Stimulated activated CD4-positive, alpha-beta T cell treated with anti-CD3 and anti-CD28 coated beads, Interleukin-2, amount 100 ng/mL, for 4 hours (primary cell): ENCODE results near the gene UBAC2.

Experiments
- DNase-seq: peaks from one replicate; pipeline ENCODE4 v3.0.0-alpha.2; 2020; ENCODE audit warnings: low read depth

UBAC2 gene

DNA sequence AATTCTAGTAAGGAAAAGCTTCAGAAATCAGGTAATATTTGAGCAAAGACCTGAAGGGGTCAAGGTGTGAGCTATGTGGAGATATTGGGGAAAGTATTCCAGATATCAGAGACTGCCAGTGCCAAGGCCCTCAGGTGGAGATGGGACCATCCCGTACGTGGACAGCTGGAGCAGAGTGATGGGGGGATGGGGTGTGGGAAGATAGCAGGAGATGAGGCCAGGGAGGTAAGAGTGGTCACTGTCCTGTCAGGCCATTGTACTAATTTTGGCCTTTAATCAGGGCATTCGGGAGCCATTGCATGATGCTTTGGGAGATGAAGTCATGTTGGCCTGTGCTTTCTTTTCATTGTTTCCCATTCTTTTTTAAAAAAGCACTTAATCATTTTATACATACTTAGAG lies 70.6 kb downstream of the UBAC2 start:
- DNase-seq, result no peak

DNA sequence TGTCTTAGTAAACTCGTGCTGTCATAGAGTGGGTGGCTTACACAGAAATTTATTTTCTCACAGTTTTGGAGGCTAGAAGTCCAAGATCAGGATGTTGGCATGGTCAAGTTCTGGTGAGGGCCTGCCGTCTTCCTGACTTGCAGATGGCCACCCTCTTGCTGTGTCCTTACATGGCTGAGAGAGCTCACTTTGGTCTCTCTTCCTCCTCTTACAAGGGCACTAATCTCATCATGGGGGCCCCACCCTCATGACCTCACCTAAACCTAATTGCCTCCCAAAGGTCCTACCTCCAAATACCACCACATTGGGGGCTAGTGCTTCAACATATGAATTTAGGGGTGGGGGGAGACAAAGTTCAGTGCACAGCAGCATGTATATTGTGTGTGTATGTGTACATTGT lies 71.8 kb downstream of the UBAC2 start:
- DNase-seq, result no peak

DNA sequence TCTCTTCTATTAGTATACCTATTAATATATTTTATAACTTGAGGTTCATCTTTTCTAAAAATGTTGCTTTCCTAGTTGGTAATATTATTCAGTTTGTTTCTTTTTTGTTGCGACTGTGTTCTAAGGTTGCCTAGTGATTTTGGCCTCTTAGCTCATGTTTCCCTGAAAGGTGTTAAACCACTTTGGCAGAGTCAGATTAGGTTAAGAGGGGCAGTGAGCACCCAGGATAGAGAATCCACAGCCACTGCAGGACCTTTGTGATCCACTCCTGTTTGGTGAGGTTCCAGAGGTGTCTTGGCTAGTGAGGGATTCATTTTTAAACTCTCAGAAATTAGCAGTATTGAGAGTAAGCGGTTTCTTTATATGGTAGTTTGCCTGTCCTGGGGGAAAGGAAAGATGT lies 72.5 kb downstream of the UBAC2 start:
- no peak for DNase-seq

DNA sequence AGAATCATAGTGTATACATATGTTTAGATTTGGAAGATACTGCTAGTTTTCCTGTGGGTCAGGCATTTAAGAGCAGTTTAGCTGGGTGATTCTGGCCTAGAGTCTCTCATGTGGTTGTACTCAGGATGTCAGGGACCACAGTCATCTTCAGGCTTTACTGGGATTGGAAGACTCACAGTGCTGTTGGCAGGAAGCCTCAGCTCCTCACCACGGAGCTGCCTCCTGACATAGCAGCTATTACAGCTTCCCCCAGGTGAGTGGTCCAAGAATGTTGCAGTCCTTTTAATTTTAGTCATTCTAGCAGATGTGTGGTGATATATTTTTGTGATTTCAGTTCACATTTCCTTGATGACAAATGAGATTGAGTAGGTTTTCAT lies 74.4 kb downstream of the UBAC2 start:
- DNase-seq, result no peak

DNA sequence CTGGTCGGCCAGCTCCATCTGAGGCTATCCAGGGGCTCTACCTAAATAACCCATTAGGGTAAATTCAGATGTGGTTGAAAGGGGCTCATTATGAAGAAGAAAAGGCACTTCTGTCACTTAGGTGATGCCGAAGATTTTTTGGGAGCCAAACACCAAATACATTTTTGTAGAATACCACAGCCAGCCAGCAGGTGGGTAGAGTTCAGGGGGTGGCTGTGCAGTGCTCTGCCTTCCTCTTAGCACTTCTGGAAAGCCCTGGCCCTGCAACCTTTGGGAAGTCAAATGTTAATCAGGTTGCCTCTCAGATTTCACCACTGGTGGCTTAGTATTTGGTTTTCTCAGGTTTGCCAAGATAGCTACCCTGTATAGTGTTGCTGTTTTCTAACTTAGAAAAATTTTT lies 76.1 kb downstream of the UBAC2 start:
- no peak for DNase-seq

DNA sequence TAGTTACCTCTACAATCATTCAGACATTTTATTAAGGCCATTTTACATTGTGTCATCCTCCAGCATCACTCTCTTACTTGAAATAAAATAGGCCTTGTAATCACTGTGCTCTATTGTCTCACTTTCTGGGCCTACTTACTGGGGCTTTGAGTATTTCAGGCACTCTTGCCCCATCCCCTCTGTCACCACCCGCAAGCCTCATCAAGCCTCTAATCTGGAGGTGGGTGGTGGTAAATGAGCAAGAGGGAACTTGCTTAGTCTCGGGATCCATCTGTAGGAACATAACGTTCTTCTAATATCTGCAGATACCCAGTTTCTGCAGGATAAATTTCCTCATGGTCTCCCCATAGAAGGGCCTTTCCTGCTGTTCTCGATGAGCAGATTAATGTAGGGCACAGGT lies 77.0 kb downstream of the UBAC2 start:
- DNase-seq, result no peak

DNA sequence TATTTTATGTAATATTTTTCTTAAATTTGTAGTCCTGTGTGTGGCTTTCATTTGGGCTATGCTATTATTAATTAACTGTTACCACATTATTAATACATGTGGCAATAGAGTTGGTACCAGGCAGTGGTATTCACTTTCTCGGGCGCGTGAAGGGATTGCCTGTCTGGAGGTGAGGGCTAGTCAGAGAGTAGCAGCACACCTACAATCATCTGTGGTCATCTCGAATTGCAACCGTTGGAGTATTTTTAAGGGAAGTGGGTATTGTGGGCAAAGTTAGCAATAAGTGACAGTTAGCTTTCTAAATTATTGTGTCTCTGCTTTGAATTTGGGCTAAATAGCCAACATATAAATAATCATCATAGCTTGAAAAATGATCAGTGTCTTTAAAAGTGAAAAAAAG lies 77.5 kb downstream of the UBAC2 start:
- DNase-seq, result no peak

DNA sequence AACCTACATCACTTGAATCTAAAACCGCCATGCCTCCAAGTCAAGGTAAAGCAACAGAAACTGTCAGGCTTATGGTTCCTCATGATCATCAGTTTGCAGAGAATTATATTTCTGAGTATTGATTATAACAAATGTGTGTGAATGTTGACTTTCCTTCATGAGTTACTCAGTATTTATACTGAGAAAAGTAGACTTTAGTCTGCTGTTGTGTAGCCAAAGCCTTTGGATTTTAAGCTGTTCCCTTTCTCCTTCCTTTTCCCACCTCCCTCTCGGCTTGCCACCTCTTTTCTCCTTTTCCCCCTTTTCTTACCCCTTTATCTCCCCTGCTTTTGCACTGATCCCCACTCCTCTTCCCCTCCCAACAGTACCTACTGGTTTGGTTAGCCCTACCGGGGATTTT lies 78.2 kb downstream of the UBAC2 start:
- no peak for DNase-seq

DNA sequence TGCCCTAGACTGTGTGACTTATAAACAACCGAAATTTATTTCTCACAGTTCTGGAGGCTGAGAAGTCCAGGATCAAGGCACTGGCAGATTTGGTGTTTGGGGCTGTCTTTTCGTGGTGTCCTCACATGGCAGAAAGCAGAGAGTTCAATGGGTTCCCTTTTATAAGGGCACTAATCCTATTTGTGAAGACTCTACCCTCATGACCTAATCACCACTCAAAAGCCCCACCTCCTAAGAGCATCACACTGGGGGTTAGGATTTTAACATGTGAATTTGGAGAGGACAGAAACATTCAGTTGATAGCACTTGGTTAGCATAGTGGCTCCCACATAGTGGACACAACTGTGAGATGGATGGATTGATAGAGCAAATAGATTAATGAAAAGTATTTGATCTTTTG lies 79.0 kb downstream of the UBAC2 start:
- DNase-seq, result no peak

DNA sequence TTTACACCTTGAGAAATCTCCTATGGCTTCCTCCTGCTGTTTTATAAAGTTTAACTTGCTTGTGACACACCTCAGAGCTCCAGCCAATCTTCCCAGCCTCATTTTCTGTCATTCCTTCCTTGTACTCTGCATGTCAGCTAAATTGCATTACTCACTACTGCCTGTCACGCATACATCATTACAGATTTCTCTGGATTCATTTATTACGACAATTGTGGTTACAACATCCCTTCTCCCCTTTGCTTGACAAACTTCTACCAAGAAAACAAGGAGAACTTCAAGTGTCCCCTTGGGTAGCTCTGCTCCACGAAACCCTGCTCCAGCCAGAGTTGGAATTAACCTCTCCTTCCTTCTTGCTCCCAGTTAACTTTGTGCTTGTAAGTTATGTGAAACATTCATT lies 79.5 kb downstream of the UBAC2 start:
- no peak for DNase-seq

DNA sequence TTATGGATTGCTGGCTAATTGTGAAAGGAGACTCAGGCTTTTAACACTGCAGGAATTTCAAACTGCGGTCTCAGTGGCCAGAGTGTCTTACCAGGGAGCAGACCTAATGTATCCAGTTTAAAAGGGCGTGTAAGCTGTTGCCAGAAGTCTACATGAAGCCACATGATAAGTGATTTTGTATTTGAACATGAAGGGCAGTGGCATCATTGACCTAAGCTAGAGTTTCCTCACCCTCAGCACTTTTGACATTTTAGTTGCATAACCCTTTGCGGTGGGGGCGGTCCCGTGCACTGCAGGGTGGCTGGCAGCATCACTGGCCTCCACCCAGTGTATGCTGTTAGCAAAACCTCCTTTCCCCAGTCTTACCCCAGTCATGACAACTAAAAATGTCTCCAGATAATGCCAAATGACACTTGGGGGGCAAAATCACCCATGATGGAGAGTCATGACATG lies 81.2 kb downstream of the UBAC2 start:
- no peak for DNase-seq

DNA sequence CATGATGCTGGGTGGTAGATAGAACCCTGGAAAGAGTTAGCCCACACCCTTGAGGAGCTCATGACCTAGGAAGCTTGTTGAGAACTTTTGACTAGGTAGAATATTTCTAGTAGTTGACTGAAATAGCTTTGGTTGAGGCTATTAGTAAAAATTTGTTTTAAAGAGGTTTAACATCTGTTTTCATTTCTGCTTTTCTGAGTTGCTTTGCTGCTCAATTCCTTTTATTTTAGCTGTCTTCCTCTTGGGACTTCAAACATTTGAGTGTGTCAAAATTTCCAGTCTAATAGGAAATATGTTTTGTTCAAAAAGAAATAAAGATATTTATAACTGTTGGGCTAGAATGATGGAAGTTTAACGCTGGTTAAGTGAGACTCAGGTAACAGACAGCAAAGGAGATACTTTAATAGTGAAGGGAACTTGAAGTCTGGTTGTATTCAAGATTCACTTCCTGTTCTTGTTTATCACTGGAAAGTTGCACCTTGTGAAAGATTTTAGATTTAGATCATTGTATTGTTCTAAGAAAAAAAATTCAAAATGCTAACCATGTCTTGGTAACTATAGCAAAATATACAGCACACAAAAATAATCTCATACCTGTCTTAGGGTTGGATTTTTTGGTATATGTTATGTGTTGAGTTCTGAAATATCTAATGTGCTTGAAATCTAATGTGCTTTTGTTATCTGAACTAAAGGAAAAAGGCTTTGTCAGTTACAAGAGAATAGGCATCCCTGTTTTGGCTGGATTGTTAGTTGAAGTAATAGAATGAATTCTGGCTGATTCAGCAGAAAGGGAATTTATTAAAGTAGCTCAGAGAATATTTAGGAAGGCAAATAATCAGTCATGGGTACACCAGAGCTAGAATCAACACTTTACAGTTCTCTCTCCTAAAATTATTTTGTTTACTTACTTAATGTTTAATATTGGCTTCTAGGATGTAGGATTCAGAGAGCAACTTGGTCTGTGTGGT lies 81.9 kb downstream of the UBAC2 start:
- no peak for DNase-seq

DNA sequence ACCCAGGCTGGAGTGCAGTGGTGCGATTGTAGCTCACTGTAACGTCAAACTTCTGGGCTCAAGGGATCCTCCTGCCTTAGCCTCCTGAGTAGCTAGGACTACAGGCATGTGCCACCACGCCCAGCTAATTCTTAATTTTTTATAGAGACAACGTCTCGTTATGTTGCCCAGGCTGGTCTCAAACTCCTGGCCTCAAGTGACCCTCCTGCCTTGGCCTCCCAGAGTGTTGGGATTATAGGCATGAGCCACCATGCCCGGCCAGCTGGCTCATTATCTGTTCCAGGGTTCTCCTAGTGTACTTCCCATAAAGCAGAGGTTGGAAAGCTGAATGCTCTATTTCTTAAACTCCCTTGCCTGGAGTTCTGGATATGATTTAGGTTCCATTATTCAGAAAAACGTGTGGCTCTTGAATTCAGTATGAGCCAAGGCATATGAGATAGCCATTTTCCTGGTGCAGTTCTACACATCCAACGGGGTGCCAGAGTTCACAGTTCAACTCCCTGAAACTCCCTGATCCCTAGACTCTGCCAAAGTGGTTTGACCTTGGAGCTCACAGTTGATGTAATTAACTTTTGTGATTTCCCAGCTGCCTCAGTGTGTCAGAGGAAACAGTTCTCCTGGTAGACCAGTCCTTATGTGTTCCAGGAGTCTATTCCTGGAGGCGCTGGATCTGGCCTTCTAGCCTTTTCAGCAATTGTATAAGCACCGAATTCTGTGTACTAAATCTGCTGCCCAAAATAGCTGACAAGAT lies 85.0 kb downstream of the UBAC2 start:
- DNase-seq, result no peak

DNA sequence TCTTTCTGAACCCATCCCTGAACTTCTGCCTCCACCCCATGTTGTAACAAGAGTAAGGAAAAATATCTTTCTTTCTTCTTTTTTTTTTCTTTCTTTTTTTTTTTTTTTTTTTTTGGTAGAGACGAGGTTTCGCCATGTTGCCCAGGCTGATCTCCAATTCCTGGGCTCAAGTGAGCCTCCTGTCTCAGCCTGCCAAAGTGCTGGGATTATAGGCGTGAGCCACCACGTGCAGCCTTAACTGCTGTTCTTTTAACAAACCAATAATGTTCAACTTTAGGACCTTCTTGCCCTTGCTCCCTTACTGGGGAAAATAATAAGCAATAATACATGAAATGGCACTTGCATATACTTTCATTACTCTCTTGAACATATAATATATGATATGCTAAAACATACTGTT lies 86.9 kb downstream of the UBAC2 start:
- no peak for DNase-seq

DNA sequence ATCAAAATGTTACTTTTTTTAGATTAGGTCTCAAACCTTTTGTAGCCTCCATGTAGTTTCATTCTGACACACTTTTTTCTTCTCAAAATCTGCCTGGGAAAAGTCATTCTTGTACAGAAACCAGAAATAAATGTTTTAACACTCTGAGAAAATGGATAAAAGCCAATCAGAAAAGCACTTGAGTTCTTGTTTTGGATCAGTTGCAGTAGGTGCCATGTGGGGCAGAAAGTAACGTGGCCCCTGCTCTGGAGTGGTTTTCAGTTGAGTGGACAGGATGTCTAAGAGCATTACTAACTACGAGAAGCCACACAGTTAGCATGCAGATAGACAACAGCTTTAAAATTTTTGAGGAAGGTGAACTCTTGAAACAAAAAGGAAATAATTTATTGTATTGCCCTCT lies 87.4 kb downstream of the UBAC2 start:
- no peak for DNase-seq

DNA sequence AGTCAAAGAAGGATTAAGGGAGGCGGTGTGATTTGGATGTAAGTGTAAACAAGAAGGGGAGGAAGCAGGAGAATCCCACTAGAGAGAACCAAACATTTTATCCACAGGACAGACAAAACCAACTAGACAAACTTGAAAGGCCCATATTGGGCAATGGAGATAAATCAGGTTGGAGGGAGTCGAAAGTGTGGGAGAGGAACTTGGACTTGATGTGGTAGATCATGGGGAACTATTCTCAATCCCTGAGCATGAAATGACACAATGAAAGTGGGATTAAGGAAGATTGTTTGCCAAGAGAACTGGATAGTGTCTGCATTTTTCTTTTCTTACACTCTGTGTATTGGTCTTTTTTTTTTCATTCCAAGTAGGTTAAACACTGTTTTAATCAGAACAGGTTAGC lies 88.6 kb downstream of the UBAC2 start:
- DNase-seq, result no peak

DNA sequence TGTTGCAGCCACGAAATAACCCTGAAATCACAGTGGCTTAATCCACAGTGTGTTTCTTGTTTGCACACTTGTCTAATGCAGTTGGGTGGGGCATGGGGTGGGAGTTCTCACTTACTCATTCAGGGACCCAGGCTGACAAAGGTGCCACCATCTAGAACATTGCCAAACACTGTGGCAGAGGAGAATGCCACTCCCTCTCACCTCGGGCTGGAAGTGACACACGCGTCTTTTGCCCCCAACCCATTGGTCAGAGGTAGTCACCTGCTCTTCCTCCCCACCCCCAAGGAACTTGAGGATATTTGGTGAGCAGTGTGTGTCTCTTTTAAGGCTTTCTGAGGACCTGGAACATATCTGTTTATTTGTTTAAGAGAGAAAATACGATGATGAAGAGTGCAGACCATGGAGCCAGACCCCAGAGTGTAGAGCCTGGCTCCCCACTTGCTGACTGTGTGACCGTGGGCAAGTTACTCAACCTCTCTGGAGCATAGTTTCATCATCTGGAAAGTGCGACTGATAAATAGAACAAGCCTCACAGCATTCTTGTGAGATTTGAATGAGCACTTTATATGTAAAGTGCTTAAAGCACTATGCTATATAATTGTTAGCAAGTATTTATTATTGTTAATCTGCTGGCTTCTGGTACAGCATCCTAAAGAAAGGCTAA lies 89.2 kb downstream of the UBAC2 start:
- no peak for DNase-seq

DNA sequence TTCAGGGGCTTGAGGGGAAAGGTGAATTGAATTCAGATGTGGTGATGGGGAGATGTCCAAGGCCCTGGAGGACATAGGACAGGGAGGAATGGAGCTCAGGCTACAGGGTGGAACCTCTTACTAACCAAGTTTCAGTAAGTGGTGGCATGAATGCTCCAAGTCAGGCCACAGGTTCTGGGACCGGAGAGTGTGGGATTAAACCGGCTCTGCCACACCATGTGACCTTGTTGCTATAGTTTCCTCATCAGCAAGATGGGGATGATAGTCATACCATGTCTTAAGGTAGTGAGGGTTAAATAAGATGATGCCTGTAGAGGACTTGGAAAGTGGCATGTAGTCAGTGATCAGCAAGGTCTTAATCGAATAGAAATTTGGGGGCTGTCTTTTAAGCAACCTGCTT lies 90.2 kb downstream of the UBAC2 start:
- DNase-seq, result no peak

DNA sequence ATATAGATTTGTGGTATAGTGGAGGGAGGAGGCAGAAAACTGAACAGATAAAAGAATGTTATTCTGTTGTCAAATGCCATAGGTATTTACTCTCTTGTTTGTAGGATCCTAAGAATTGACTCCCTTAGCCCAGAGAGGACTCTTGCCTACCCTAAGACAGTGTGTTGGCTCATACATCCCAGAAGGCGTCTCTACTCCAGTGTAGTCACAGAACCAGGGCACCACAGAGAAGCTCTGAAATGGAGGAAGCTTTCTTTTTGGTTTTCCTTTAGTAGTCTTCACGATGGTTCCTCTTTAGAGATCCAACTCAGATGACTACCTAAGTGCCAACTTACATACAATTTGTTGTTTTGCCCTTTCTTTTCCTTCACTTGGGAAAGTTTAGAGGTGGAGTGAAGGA lies 92.5 kb downstream of the UBAC2 start:
- DNase-seq, result no peak

DNA sequence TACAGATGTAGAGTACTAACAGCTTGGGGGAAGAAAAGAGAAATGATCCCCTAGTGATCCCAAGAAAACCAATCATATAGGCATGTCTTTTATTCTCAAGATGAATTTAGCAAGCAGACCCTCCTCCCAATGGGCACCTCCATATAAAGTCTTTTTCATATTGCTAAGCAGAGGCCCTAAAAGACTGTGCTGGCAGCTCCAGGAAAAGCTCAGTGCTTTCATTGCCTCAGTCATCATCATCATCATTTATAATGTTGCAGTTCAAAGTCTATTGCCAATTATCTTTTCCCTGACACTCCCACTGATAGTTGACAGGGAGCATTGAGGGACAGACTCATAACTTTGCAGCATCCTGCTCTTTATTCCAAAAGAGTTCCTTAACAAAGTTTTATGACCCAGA lies 93.5 kb downstream of the UBAC2 start:
- no peak for DNase-seq

DNA sequence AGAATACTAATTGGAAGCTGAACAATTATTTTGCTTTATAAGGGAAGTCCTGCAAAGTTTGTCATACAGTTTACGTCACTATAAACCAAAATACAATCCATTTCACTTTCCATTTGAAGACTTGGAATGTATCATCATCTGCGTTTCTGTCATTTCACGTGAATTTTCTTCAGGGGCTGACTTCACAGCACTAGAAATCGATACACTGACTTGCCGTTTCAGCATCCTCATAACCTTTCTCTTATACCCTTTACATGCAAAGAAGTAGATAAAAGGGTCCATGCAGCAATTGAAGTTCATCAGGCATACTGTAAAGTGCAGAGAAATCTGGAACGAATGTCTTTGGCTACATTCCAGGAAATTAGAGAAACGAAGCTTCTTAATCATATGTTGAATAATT lies 94.3 kb downstream of the UBAC2 start:
- no peak for DNase-seq

DNA sequence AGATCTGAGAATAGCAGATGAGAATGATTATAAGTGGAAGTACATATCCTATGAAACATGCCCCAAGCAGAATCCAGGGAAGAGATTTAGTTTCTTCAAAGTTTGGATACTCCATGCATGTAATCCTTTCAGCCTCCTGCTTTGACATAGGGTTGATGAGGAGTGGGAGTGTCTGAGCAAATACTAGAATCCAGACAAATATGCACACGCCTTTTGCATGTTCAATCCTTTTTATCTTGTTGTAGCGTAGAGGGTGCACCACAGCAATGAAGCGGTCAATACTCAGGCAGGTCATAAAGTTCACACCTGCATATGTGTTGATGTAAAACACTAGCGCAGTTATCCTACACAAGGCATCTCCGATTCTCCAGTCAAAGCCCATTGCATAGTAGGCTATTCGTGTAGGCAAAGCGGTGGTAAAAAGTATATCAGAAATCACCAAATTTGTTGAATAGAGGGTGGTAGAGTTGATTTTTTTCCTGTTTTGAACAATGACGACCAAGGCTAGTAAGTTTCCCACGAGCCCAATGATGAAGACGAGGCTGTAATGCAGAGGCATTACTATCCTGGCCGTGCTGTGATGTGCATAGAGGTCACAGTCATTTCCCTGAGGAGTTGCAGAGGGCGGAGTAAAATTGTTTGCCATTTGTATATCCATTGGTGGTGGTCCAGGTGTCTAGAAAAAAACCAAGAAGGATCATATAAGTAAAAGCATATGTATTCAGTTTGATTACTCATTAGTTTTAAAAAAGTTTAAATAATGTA lies 95.0 kb downstream of the UBAC2 start:
- no peak for DNase-seq
